T-helper 9 cell (primary cell): Measurements from ENCODE around the gene GHITM.
"Not testable (repeated sequence)": the region's sequence is repeated elsewhere in the genome, so short reads cannot be mapped to it uniquely, and the experiment has no call there.

Experiments used
- DNase-seq: peaks from one replicate; pipeline ENCODE4 v3.0.0-alpha.2; 2020

GHITM gene

DNA sequence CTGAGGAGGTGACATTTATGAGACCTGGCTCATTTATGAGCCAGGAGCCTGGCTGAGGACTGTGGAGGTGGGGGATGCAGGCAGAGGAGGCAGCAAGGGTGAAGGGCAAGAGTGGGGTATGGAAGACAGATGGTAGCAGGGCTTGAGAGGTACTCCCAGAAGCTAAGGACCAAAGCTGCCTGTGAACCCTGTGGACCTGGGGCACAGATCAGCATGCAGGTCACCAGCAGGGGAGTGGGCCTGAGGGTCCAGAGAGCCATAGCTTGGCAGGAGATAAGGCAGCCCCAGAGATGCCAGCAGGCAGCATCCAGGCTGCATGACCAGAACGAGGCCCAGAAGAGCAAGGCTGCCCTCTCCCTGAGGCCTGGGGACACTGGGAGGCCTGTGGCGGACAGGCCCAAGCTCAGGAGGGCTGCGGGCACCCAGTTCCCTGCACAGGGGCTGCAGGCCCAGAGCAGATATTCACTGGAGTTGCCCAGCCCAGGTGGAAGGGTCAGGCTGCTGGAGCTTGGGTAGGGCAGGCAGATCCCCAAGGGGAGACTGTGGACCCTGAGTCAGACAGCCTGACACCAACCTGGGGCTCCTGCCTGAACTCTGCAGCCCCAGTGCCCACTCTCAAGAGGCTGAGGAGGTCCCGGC is 37.6 kb downstream of the GHITM start:
- no peak for DNase-seq

DNA sequence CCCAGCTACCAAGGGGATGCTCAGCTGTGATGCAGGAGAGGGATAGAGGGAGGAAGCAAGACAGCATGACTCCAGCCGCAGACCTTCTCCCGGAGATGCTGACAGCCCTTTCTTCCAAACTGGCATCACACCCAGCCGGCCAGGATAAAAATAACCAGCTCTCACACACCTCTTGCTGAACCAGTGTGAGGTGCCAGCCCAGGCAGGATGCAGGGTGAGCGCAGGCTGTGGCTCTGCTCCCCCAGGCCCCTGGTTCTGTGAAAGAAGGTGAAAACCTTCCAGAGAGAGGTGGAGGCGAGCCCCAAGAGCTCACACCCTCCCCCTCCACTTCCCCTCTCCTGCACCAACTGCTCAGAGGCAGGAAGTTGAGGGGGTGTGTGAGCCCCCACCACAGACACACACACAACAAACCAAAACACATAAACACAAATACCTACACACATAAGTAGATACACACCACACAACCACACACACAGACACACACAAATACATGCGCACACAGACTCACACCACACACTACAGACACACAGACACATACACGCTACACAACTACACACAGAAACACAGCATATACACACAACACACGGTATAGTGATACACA is 38.3 kb downstream of the GHITM start:
- no peak for DNase-seq

DNA sequence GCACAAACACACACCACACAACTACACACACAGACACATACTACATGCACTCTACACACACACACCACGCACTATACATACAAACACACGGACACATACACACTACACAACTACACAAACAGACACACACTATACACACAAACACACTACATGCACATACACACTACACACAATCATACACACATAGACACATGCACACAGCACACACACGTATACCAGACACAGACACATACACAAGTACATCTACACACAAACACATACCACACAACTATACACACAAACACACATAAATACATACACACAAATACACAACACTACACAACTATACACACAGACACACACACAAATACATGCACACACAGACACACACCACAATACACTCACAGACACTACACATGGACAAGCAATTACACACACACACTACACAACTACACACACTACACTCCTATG is 38.9 kb downstream of the GHITM start:
- no peak for DNase-seq

DNA sequence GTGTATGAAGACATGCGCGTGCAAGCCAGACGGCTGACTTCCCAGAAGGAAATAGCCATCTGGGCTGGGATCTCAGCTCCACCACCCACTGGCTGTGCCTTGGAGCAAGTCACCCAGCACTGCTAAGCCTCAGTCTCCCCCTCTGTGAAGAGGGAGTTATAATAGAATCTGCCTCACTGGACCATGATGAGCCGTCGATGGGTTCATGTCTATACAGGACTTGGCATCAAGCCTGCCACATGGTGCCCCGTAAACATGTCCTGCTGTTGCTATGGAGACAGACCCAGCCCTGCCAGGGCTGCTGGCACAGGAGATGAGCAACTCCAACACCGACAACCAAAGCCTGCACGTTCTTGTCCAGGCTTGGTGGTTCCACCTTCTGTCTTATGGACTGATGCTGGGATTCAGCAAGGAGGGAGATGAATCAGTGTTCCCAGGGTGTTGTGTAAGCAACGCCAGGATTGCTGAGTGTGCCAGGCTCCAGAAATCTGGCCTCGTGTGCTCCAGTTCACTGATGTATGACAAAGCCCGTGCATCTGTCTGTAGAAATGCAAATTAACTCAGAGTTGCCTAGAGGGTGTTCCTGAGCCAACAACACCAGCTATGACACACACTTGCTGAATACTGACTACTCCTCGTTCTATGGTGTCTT is 39.9 kb downstream of the GHITM start:
- DNase-seq: no peak

DNA sequence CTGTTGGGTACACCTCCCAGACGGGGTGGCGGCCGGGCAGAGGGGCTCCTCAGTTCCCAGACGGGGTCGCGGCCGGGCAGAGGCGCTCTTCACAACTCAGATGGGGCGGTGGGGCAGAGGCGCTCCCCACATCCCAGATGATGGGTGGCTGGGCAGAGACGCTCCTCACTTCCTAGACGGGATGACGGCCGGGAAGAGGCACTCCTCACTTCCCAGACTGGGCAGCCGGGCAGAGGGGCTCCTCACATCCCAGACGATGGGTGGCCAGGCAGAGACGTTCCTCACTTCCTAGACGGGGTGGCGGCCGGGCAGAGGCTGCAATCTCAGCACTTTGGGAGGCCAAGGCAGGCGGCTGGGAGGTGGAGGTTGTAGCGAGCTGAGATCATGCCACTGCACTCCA is 41.1 kb downstream of the GHITM start:
- not testable (repeated sequence) for DNase-seq

DNA sequence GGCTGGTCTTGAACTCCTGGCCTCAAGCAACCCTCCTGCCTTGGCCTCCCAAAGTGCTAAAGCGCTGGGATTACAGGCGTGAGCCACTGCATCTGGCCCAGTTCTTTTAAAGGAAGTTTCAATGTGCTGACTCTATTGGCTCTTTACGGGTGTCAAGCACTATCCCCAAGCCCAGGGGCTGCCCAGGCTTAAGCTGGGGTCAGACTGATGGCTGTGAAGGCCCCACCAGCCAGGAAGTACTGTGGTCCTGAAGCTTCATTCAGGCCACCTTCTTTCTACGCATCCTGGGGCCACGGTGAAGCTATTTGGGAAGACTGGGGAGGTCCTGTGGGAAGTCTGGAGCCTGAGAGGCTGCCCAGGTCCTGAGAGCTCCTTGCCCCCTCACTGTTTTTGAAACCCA is 42.3 kb downstream of the GHITM start:
- no peak for DNase-seq

DNA sequence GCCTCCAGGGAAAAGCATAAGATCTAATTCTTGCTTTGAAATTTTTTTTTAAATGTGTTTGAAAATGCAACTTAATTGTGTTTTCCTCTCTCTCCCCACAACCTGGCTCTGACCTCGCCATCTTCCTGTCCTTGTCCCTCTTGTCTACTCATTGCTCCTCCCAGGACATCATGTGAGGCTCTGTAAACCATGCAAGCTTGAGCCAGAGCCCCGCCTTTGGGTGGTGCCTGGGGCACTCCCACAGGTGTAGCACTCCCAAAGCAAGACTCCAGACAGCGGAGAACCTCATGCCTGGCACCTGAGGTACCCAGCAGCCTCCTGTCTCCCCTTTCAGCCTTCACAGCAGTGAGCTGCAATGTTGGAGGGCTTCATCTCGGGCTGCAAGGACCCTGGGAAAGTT is 45.2 kb downstream of the GHITM start:
- no peak for DNase-seq

DNA sequence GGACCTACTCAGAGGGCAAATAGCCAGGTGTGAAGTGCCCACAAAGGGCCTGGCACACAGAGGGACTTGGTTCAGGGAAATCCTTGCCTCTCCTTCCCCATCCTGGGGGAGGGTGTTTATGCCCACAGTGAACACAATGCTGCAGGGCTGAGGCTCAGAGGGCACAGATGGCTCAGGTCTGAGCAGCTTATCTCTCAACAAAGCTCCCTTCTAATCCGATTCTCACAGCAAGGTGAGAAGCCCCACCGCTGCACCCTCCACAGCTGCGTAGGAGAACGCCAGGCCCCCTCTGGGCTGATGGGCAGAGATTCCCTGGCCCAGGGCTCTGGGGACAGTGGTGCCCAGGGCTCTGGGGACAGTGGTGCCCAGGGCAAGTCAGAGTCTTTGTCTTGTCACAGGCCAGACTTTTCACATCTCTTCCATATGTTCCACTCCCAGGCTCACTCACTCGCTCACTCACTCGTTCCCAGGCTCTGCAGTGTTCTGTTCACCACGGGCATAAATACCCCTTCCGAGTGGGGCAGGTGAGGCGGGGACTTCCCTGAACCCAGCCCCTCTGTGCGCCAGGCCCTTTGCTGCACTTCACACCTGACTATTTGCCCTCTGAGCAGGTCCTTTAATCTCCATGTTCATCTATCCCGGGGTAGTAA is 46.3 kb downstream of the GHITM start:
- no peak for DNase-seq

DNA sequence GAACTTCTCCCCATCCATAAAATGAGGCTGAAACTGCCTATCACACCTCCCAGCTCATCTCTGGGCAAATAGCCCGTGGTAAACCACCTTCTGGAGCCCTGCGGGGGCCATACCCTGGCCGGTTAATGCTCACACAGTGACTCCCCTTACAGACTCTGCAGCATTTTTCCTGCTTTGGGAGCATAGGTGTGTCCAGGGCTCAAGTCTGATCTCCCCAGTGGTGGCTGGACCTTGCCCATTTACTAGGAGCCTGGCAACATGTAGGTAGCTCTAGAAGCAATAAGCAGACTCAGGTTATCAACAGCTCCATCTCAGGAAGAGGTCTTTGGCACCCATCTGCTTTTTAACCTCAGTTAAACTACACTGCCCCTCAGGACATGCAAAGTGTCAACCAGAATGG is 49.5 kb downstream of the GHITM start:
- no peak for DNase-seq

DNA sequence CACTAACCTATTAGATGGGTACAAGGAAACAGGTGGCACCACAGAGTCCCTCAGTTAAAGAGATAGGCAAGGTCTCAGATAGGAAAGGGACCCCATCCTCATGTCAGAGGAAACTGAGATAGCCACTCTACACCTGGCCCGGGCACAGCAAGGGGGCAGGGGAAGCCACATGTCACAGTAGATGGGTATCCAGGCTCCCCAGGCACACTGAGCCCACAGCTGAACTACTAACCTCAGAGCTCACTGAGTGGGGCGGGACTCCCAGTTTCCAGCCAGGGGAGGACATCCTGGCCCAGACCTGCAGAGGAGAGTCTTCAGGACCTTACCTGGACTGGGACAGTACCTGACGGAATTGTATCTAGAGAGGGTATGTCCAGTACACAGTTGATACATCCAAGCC is 51.3 kb downstream of the GHITM start:
- DNase-seq: no peak

DNA sequence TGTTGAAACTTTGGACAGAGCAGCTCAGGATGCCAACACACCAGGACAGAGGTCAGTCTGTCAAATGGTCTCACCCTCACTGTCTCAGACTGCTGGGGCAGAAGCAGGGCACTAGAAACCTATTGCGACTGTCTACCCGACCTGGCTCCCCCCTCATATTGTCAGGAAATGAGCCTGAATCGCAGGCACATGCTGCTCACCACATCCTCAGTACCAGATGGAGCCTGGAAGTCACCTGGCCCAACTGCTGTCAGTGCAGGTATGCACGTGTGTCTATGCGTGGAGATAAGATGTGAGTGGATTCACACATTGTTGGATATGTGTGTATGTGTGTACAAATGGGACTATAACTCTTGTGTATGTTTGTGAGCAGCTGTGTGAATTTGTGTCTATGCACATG is 51.8 kb downstream of the GHITM start:
- no peak for DNase-seq

DNA sequence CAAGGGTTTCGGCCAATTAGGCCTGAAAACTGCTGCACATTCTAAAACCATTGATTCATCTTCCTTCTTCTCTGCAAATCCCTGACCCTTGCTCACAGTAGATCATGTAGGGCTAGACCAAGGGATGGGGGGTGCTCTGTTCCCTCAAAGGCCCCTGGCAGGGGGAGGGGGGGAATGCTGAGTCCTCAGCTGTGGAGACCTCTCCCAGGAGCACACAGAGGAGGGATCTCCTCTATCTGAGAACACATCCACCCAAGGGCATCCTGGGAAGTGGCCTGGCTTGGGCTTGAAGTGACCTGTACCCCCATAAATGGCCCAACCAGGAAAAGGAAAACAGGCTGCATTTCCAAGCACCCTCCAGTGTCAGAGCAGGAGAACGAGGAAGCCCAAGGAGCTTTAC is 54.0 kb downstream of the GHITM start:
- DNase-seq: no peak

DNA sequence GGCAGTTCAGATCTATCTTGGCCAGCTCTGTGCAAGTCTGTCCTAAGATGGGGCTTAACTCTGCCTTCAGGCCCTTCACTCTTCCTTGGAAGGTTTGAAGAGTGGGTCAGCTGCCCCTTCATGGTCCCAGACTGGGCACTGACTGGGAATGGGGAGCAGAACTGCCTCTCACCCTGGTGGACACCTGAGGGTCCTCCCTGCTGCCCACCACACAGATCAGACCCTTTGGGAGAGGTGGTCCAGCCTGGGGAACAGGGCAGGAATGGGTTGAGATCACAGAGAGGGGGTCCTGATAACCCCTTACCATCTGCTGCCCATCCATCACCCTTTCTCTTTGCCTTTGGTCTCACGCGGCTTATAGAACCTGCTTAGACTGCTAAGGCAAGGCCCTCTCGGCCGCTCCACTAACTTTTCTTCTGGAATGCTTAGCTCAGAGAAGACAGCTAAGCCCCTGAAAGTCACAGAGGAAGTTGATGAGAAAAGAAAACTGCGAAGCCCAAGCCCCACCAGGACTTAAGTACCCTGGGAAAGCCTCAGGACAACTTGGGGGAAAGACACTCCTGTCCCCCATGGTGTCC is 54.6 kb downstream of the GHITM start:
- DNase-seq: no peak

DNA sequence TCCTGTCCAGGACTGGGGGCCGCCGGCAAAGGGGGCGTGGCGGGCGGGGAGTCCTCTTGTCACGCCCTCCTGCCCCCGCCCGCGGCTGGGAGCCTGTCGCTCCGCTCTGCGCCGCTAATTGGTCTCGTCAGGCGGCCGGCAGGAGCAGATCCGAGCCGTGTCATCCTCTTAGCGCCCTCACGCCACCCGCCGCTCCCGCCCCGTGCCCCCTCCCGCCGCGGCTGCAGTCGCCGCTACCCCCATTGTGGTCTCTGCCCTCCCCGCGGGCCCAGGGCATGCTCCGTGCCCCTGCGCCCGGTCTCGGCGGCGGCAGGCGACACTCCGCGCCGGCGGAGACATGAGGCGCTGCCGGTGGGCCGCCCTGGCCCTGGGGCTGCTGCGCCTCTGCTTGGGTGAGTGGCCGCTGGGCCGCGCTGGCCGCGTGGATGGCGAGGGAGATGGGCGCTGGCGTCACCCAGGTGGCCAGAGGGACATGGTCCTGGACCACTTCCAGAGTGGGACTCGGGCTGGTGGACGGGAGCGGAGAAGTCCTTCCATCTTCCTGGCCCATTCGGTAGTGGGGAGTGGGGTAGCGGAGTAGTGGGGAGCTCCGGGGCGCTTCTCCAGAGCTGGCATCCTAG is 55.2 kb downstream of the GHITM start, which contains the start of gene CDHR1:
Gene CDHR1, plus strand, starts transcription at position 114 of the 620 bp plus-strand sequence. Its CDS starts 224 bp downstream, at position 338.
- DNase-seq: peak; percentile 17

DNA sequence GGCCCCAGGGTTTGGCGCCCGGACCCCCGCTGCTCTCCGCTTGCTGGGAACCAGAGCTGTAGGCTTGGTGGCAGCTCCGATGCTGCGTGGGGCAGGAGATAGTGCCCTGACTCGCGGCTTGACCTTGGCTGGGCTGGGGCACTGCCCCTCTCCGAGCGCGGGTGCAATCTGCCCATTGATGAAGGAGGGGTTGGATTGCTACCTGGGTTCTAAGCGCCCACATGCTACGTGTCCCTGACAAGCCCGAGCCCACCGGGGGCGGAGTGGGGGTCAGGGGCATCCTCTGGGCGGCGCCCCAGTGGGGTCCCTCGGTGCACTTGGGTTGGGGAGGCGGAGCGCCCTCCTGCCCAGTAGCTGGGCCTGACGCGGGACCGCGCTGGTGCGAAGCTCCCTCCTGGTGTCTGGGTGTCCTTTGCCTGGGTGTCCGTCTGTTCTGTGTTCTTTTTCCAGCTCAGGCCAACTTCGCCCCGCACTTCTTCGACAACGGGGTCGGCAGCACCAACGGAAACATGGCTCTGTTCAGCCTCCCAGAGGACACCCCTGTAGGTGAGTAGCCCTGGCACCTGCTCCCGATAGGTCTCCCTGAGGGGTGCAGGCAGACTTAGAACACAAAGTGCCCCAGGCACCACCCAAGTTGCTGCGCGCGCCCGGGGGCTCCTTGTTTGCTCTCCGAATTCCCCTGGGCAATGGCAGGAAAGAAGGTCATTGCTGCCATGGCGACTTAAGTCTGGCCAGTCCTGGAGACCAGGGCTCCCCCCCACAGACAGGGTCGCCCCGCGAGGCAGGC is 55.9 kb downstream of the GHITM start:
- DNase-seq: no peak

DNA sequence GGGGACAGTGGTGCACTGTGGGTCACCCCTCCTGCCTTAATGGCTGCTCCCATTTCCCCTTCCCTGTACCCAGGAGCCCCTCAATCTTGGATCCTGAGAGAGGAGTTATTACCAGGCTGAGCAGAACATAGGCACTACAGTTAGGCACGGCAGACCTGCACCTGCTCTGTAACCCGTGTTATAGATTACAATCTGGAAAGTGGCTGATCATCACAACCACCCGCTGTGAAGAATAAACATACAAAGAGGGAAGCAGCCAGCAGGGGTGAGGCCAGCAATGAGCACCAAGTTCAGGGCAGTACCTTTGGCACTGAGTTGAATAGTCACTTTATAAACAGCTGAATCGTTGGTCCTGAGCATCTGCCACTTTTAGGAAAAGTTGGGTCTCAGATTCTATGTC is 56.8 kb downstream of the GHITM start:
- no peak for DNase-seq

DNA sequence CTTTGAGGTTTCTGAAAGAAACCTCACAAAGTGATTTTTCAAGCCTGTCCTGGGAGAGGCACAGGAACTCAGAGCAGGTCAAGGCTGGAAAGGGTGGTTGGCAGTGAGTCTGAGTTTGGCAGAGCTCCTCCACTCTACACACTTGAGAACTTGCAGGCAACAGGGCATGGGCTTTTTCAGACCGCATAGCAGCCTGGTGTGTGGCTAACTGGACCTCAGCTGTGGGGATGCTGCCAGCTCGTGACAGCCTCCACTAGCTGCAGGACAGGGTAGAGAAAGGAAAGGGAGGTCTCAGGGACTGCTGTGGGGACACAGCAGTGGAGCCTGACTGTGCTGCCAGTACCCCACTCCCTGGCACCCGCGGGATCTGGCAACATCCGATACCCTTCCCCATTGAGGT is 57.6 kb downstream of the GHITM start:
- DNase-seq: no peak

DNA sequence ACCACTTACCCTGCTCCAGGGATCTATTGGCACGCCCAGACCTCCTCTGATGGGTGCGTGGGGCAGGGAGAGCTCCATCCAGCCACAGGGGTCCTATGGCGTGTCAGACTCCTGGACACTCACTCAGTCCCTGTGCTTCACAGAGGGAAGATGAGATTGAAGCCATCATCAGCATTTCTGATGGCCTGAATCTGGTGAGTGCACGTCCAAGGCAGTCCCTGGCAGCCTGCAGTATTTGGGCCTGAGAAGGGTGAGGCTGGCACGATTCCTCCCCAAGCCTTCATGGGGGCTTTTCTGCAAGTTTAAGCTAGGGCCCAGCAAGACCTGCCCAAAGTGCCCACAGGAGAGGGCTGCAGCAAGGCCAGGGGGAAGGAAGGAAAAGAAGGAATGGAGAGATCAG is 58.3 kb downstream of the GHITM start:
- no peak for DNase-seq

DNA sequence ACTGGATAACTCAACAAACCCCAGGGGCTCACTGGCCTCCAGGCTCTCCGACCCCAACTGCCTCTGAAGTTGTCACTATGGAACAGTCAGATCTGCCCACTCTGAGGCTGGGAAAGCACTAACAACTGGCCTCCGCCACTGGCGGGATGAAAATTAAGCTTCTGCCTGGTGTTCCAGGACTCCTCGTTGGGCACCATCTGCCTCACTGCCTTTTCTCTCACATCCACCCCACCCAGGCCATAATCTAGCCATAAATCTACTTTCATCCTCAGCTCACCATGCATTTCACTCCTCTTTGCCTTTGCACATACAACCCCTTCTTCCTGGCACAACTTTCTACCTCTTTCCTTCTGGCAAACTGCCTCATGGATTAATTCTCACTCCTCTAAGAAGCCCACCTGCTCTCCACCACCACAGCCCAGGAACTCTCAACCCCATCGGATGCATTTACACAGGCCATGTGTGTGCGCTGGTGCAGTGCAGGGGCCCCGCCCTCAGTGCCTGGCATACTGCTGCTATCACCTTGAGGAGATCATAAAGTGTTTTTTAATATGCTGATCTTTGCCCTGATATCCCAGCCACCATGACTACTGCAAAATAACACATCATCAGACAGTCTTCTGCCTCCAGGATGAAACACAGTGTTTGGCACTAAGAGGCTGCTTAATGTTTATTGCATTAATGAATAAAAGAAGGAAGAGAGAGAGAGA is 59.1 kb downstream of the GHITM start:
- DNase-seq: no peak

DNA sequence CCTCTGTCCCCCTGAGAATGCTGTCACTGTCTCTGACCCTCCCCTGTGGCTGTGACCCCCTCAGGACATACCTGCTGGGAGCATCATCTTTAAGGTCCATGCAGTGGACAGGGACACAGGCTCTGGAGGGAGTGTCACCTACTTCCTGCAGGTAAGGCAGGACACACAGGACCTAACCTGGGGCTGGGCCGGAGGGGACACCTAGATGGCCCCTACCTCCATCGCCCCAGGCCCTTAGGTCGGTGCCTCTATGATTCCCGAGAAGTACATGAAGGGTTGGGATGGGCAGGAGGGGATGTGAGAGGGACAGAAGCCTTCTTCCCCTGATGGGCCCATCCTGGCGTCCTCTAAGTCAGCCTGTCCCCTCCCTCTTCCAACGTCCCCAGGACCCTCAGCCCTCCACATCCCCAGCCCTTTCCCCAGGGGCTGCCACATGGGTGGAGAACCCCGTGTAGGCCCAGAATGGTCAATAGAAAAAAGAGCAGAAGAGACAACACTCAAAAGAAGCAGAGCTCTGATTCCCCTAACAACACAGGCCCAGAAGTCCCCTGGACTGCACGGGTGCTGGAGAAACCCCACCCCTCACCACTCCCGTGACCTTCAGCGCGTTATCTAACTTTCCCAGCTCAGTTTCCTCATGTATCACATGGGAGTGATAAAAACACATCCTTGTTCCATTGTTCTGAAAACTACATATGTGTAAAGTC is 61.4 kb downstream of the GHITM start:
- no peak for DNase-seq

DNA sequence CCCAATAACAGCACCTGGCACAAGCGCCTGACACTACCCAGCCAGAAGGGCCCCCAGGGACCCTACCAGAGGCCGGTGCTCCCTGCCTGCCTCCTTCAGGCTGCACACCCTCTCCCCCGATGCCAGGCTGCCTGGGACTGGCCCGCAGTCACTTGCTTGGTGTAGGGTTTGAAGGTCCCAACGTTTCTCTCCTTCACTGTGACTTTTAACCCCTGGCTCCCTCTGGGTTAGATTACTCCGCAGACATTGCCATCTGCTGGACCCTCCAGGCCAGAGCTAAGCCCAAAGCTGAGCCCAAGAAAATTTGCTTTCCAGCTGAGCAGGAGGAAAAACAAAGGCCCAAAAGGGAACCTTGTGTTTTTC is 61.9 kb downstream of the GHITM start:
- DNase-seq: no peak
